SK-N-SH treated with all-trans-retinoic acid at 6 μM for 48 hours (cell line): Measurements from ENCODE around the gene POU5F1.

Source experiments
- ATAC-seq: fragments of 200-7000 bp; cut with Tn5 transposase; 3 replicates; pipeline ENCODE4 v1.9.1; 2020; ENCODE audit warnings: mild to moderate bottlenecking, moderate library complexity
- ARNTL ChIP-seq: fragments of 450-650 bp; formaldehyde crosslinking; IDR thresholded peaks from 2 replicates; pipeline ENCODE4 v1.5.0; 2020; ENCODE audit warnings: low read depth, mild to moderate bottlenecking, moderate library complexity, borderline replicate concordance
- BACH2 ChIP-seq: fragments of 250-450 bp; sonication (Bioruptor Pico); IDR thresholded peaks from 2 replicates; pipeline ENCODE4 v1.9.0; 2021; ENCODE audit warnings: mild to moderate bottlenecking, borderline replicate concordance
- CSDC2 ChIP-seq: fragments of 250-450 bp; sonication (Bioruptor Pico); IDR thresholded peaks from 2 replicates; pipeline ENCODE4 v1.5.0; 2020; ENCODE audit warnings: mild to moderate bottlenecking, moderate library complexity
- ESRRG ChIP-seq: fragments of 250-450 bp; sonication (Bioruptor Pico); IDR thresholded peaks from 2 replicates; pipeline ENCODE4 v1.6.1; 2021; ENCODE audit warnings: mild to moderate bottlenecking
- GLIS3 ChIP-seq: fragments of 250-450 bp; sonication (Bioruptor Pico); IDR thresholded peaks from 2 replicates; pipeline ENCODE4 v1.5.0; 2020; ENCODE audit warnings: mild to moderate bottlenecking, moderate library complexity
- ISL1 ChIP-seq: fragments of 250-450 bp; sonication (Bioruptor Pico); IDR thresholded peaks from 2 replicates; pipeline ENCODE4 v2.1.2; 2022; ENCODE audit warnings: mild to moderate bottlenecking, moderate library complexity
- OSR1 ChIP-seq: fragments of 250-450 bp; sonication (Bioruptor Pico); IDR thresholded peaks from 2 replicates; pipeline ENCODE4 v1.8.0; 2022; ENCODE audit warnings: moderate library complexity, mild to moderate bottlenecking, inconsistent platforms
- PPARA ChIP-seq: fragments of 250-450 bp; sonication (Bioruptor Pico); IDR thresholded peaks from 2 replicates; pipeline ENCODE4 v1.5.0; 2020; ENCODE audit warnings: mild to moderate bottlenecking, borderline replicate concordance
- RARB ChIP-seq: fragments of 250-450 bp; sonication (Bioruptor Pico); IDR thresholded peaks from 2 replicates; pipeline ENCODE4 v1.8.0; 2021; ENCODE audit warnings: mild to moderate bottlenecking, moderate library complexity
- SNAI2 ChIP-seq: fragments of 250-450 bp; sonication (Bioruptor Pico); IDR thresholded peaks from 2 replicates; pipeline ENCODE4 v1.5.0; 2020; ENCODE audit warnings: mild to moderate bottlenecking, moderate library complexity
- TCF4 ChIP-seq: fragments of 250-450 bp; sonication (Bioruptor Pico); IDR thresholded peaks from 2 replicates; pipeline ENCODE4 v1.8.0; 2021; ENCODE audit warnings: mild to moderate bottlenecking, moderate library complexity, borderline replicate concordance
- TOX ChIP-seq: fragments of 250-450 bp; sonication (Bioruptor Pico); IDR thresholded peaks from 2 replicates; pipeline ENCODE4 v1.8.0; 2021; ENCODE audit warnings: mild to moderate bottlenecking, moderate library complexity, borderline replicate concordance
- ZC3H10 ChIP-seq: fragments of 250-450 bp; sonication (Bioruptor Pico); IDR thresholded peaks from 2 replicates; pipeline ENCODE4 v1.5.1; 2021; ENCODE audit warnings: mild to moderate bottlenecking, moderate library complexity
- ZFP3 ChIP-seq: fragments of 250-450 bp; sonication (Bioruptor Pico); IDR thresholded peaks from 2 replicates; pipeline ENCODE4 v1.5.0; 2020; ENCODE audit warnings: mild to moderate bottlenecking, moderate library complexity
- ZFP30 ChIP-seq: fragments of 450-650 bp; formaldehyde crosslinking; IDR thresholded peaks from 2 replicates; pipeline ENCODE4 v1.5.0; 2022; ENCODE audit warnings: mild to moderate bottlenecking, moderate library complexity
- ZNF565 ChIP-seq: fragments of 450-650 bp; formaldehyde crosslinking; conservative IDR thresholded peaks from 2 replicates; pipeline ENCODE4 v1.5.0; 2020; ENCODE audit warnings: low read depth, mild to moderate bottlenecking, moderate library complexity
- ZNF70 ChIP-seq: fragments of 450-650 bp; formaldehyde crosslinking; IDR thresholded peaks from 2 replicates; pipeline ENCODE4 v1.5.0; 2020; ENCODE audit warnings: mild to moderate bottlenecking, moderate library complexity
- ZNF8 ChIP-seq: fragments of 450-650 bp; formaldehyde crosslinking; IDR thresholded peaks from 2 replicates; pipeline ENCODE4 v1.5.0; 2020; ENCODE audit warnings: mild to moderate bottlenecking, moderate library complexity
- TF ChIP-seq, protein P1 (sequence below): fragments of 250-450 bp; sonication (Bioruptor Pico); IDR thresholded peaks from 2 replicates; pipeline ENCODE4 v1.5.1; 2021; ENCODE audit warnings: mild to moderate bottlenecking, moderate library complexity
- TF ChIP-seq, protein P2 (sequence below): fragments of 250-450 bp; sonication (Bioruptor Pico); IDR thresholded peaks from 2 replicates; pipeline ENCODE4 v1.5.0; 2020; ENCODE audit warnings: mild to moderate bottlenecking, moderate library complexity
- TF ChIP-seq, protein P3 (sequence below): fragments of 250-450 bp; sonication (Bioruptor Pico); IDR thresholded peaks from 2 replicates; pipeline ENCODE4 v1.8.0; 2020; ENCODE audit warnings: mild to moderate bottlenecking, moderate library complexity, borderline replicate concordance
- TF ChIP-seq, protein P4 (sequence below): fragments of 250-450 bp; sonication (Bioruptor Pico); IDR thresholded peaks from 2 replicates; pipeline ENCODE4 v1.5.1; 2020; ENCODE audit warnings: low read depth, mild to moderate bottlenecking, moderate library complexity

The POU5F1 gene

DNA sequence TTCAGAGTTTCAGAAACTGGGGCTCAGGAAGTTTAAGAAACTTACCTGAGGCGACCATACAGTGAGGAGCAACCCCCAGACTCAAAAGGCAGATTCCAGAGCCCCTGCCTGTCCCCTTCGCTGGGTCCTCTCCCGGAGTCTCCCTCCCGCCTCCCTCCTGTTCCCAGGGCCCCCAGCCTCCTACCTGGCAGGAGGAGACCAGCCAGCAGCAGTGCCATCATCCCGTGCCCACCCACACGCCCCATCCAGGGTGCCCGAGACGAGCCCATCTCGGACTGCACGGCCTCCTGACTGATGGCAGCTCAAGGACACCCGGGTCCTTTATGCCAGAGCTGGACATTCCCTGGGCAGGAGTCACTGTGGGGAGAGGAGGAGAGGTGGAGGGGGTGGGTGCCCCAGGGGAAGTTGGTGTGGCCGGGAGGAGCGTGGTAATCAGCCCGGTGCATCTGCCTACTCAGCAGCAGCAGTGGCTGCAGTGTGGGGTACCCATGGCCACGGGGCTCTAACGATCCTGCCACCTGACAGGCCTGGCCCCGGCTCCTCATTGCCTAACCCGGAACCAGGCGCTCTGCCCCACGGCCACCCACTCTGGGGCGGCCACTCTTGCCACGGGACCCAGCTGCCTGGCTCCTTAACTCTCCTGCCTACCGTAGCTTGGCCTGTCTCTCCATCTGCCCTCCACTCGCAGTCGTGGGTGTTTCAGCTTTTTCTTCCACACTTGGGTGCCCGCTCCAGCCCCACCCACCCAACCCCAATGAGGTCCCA, 50.1 kb downstream of the POU5F1 start, which contains the start of gene CDSN:
Gene CDSN (minus strand): TSS at position 296 of the 765 bp plus-strand sequence. CDS start 27 bp downstream, at position 269.
- TF ChIP-seq ISL1 (no peak), TCF4 (CRISPR knock-in tag) (no peak), PPARA (CRISPR knock-in tag) (no peak)
- ATAC-seq, result no peak

DNA sequence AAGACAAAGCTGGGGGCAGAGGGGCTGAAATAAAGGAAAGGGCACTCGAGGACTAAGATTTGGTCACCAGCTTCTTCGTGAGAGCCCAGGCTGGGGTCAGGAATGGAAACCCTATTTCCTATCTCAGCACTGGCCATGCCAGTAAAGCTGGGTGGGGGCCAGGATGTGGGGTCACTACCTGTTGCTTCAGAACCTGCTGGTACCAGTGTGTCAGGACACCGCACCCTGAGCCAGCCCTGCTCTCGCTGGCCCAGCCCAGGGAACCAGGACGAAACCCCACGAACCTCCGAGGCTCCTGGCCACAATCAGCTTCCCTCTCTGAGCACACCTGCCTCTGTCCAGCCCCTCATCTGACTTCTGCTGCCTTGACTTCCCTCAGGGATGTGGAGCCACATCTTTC, 52.3 kb downstream of the POU5F1 start:
- no peak for ATAC-seq
- TF ChIP-seq, protein P1, sequence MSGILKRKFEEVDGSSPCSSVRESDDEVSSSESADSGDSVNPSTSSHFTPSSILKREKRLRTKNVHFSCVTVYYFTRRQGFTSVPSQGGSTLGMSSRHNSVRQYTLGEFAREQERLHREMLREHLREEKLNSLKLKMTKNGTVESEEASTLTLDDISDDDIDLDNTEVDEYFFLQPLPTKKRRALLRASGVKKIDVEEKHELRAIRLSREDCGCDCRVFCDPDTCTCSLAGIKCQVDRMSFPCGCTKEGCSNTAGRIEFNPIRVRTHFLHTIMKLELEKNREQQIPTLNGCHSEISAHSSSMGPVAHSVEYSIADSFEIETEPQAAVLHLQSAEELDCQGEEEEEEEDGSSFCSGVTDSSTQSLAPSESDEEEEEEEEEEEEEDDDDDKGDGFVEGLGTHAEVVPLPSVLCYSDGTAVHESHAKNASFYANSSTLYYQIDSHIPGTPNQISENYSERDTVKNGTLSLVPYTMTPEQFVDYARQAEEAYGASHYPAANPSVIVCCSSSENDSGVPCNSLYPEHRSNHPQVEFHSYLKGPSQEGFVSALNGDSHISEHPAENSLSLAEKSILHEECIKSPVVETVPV, result no peak
- no peak for TF ChIP-seq BACH2
- no peak for TF ChIP-seq RARB
- no peak for TF ChIP-seq ZNF8 (CRISPR knock-in tag)
- TF ChIP-seq CSDC2 (CRISPR knock-in tag), result no peak
- TF ChIP-seq, protein P2, sequence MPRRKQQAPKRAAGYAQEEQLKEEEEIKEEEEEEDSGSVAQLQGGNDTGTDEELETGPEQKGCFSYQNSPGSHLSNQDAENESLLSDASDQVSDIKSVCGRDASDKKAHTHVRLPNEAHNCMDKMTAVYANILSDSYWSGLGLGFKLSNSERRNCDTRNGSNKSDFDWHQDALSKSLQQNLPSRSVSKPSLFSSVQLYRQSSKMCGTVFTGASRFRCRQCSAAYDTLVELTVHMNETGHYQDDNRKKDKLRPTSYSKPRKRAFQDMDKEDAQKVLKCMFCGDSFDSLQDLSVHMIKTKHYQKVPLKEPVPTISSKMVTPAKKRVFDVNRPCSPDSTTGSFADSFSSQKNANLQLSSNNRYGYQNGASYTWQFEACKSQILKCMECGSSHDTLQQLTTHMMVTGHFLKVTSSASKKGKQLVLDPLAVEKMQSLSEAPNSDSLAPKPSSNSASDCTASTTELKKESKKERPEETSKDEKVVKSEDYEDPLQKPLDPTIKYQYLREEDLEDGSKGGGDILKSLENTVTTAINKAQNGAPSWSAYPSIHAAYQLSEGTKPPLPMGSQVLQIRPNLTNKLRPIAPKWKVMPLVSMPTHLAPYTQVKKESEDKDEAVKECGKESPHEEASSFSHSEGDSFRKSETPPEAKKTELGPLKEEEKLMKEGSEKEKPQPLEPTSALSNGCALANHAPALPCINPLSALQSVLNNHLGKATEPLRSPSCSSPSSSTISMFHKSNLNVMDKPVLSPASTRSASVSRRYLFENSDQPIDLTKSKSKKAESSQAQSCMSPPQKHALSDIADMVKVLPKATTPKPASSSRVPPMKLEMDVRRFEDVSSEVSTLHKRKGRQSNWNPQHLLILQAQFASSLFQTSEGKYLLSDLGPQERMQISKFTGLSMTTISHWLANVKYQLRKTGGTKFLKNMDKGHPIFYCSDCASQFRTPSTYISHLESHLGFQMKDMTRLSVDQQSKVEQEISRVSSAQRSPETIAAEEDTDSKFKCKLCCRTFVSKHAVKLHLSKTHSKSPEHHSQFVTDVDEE (CRISPR knock-in tag), result no peak
- no peak for TF ChIP-seq TOX
- TF ChIP-seq ZC3H10, result no peak
- TF ChIP-seq ZNF70 (CRISPR knock-in tag), result no peak
- TF ChIP-seq ZNF565, result no peak
- TF ChIP-seq ISL1, result no peak
- TF ChIP-seq, protein P3, sequence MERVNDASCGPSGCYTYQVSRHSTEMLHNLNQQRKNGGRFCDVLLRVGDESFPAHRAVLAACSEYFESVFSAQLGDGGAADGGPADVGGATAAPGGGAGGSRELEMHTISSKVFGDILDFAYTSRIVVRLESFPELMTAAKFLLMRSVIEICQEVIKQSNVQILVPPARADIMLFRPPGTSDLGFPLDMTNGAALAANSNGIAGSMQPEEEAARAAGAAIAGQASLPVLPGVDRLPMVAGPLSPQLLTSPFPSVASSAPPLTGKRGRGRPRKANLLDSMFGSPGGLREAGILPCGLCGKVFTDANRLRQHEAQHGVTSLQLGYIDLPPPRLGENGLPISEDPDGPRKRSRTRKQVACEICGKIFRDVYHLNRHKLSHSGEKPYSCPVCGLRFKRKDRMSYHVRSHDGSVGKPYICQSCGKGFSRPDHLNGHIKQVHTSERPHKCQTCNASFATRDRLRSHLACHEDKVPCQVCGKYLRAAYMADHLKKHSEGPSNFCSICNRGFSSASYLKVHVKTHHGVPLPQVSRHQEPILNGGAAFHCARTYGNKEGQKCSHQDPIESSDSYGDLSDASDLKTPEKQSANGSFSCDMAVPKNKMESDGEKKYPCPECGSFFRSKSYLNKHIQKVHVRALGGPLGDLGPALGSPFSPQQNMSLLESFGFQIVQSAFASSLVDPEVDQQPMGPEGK (CRISPR knock-in tag), result no peak
- TF ChIP-seq OSR1, result no peak
- no peak for TF ChIP-seq SNAI2 (CRISPR knock-in tag)
- no peak for TF ChIP-seq ESRRG (CRISPR knock-in tag)
- no peak for TF ChIP-seq ZFP3 (CRISPR knock-in tag)
- no peak for TF ChIP-seq GLIS3 (CRISPR knock-in tag)
- no peak for TF ChIP-seq ZFP30 (CRISPR knock-in tag)
- TF ChIP-seq, protein P4, sequence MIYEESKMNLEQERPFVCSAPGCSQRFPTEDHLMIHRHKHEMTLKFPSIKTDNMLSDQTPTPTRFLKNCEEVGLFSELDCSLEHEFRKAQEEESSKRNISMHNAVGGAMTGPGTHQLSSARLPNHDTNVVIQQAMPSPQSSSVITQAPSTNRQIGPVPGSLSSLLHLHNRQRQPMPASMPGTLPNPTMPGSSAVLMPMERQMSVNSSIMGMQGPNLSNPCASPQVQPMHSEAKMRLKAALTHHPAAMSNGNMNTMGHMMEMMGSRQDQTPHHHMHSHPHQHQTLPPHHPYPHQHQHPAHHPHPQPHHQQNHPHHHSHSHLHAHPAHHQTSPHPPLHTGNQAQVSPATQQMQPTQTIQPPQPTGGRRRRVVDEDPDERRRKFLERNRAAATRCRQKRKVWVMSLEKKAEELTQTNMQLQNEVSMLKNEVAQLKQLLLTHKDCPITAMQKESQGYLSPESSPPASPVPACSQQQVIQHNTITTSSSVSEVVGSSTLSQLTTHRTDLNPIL, result no peak
- TF ChIP-seq ARNTL, result no peak

DNA sequence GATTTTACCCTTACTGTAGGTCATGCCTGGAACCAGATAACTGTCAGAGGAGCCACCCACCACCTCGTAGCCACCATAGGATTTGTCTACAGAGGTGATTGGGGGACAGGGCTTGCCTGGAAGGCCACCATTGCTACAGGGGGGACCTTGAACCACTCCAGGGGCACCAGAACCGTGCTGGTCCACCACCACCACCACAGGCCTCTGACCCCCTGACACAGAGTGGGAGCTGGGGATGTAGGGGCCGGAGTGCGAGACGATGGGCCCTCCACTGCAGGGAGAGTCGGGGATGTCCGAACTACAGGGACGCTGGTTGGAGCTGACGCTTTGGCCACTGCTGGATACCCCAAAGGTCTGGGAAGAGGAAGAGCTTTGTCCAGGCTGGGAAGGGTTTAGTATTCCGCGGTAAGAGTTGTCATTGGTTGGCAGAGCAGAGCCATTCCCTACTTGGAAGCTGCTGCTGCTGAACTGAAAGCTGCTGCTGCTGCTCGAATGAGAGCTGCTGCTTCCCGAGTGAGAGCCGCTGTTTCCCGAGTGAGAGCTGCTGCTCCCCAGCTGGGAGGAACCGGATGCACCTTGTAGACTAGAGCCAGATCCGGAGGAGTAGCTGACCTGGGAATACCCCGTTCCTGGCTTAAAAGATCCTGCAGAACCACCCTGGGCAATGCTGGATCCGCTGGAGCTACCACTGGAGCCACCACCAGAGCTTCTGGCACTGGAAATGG, 53.7 kb downstream of the POU5F1 start:
- no peak for ATAC-seq
- TF ChIP-seq ISL1 (no peak), ZFP3 (CRISPR knock-in tag) (no peak), TOX (no peak), ZNF8 (CRISPR knock-in tag) (no peak), OSR1 (no peak), ZFP30 (CRISPR knock-in tag) (no peak), ZNF70 (CRISPR knock-in tag) (no peak), GLIS3 (CRISPR knock-in tag) (no peak)
- TF ChIP-seq, protein P2 (CRISPR knock-in tag), result no peak
- TF ChIP-seq, protein P4, result no peak
- TF ChIP-seq, protein P1, result no peak
